HG03135 (cell line): Measurements from ENCODE around the gene INF2.

Experiments
- ATAC-seq: cut with Tn5 transposase; IDR thresholded peaks from one replicate; pipeline ENCODE4 v1.9.1; 2021; ENCODE audit warnings: mild to moderate bottlenecking, moderate library complexity; ENCODE audit not compliant: unreplicated experiment

The INF2 gene

GRCh38 chr14:104732931-104733681, 43.7 kb downstream of the INF2 start:
- no peak for ATAC-seq

GRCh38 chr14:104734051-104734587, 44.7 kb downstream of the INF2 start:
- no peak for ATAC-seq

GRCh38 chr14:104734601-104734990, 45.2 kb downstream of the INF2 start:
- ATAC-seq, result no peak

- ATAC-seq, result no peak
Observed at GRCh38 chr14:104734991-104735779, 45.8 kb downstream of the INF2 start.

GRCh38 chr14:104735830-104736642, 46.6 kb downstream of the INF2 start:
- ATAC-seq, result no peak

GRCh38 chr14:104738375-104739019, 49.1 kb downstream of the INF2 start:
- ATAC-seq, result no peak

- ATAC-seq, result no peak
Observed at GRCh38 chr14:104739026-104739425, 49.6 kb downstream of the INF2 start.

GRCh38 chr14:104739546-104740516, 50.4 kb downstream of the INF2 start:
- no peak for ATAC-seq

- no peak for ATAC-seq
Observed at GRCh38 chr14:104741108-104741802, 51.8 kb downstream of the INF2 start.

GRCh38 chr14:104741803-104742251, 52.4 kb downstream of the INF2 start:
- ATAC-seq, result no peak

GRCh38 chr14:104742586-104743455, 53.4 kb downstream of the INF2 start:
- no peak for ATAC-seq

GRCh38 chr14:104743461-104744380, 54.3 kb downstream of the INF2 start:
- ATAC-seq, result no peak

- ATAC-seq, result no peak
Observed at GRCh38 chr14:104744484-104744883, 55.1 kb downstream of the INF2 start.

GRCh38 chr14:104745431-104745830, 56.0 kb downstream of the INF2 start:
- no peak for ATAC-seq

GRCh38 chr14:104746071-104746545, 56.7 kb downstream of the INF2 start:
- no peak for ATAC-seq

GRCh38 chr14:104746934-104747481, 57.6 kb downstream of the INF2 start:
- ATAC-seq, result no peak
